ENCODE results near the gene RBPJ. TPM values are rescaled to one million over a fixed set of nuclear protein-coding genes. Genes with fewer than 3 reads are reported as not detected.

The RBPJ gene
- total and polyA plus RNA-seq, 2 experiments from 2014 or later, result 73.7 to 74.5 TPM

DNA sequence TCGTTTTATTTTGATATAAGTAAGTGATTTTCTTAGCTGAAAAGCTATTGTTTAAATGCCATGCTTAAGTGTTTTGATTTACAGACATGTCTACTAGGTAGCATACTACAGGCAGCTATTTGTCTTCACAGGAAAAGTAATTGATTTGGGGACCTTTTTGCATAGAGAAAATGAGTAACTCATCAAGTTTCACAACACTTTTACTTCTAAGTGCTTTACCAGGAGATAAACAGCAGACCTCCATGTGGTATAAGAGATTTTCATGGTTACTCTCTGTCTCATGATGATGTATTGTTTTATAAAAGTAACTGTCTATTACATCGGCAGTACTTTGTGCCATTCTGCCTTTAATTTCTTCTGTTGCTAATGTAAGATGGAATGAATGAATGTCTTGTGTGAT lies 28.7 kb downstream of the RBPJ start:
- no peak for DNase-seq (ENCODE audit: low spot score)
- peaks cover 98% of the 10 kb centered on the region for H3K79me2 ChIP-seq
- H3K27ac ChIP-seq, result no peak overlapping the region
- H3K4me3 ChIP-seq, result no peak overlapping the region
- H3K9me3 ChIP-seq (ENCODE audit: low read depth), result no peaks in the 10 kb centered on the region
- TF ChIP-seq CTCF (IDR thresholded peaks at IDR 0.05; ENCODE audit: poor library complexity) (no peak), EZH2phosphoT487 (IDR thresholded peaks at IDR 0.05; ENCODE audit: low read depth, severe bottlenecking, unreplicated experiment) (no peak), EZH2 (IDR thresholded peaks at IDR 0.05; ENCODE audit: borderline replicate concordance) (no peak)
- no peak overlapping the region for H3K4me2 ChIP-seq
- no peaks in the 10 kb centered on the region for H3K9me2 ChIP-seq (replicated peaks; ENCODE audit: insufficient read depth)
- H3K27me3 ChIP-seq, result no peaks in the 10 kb centered on the region
- no peak overlapping the region for H2AFZ ChIP-seq
- 89% methylated on average over 2 of the region's 2 CpGs for WGBS (ENCODE audit: low lambda C conversion rate, missing lambda C conversion rate)
- no peaks in the 10 kb centered on the region for H3K36me3 ChIP-seq (replicated peaks; ENCODE audit: insufficient read depth, low read depth)
- peaks cover 70% of the 10 kb centered on the region for H4K20me1 ChIP-seq (ENCODE audit: insufficient read depth, poor library complexity, severe bottlenecking)
- no peaks in the 10 kb centered on the region for H3K4me1 ChIP-seq (ENCODE audit: insufficient read depth)

GRCh38 chr4:26351685-26352084 lies 30.9 kb downstream of the RBPJ start:
- Histone ChIP-seq H3K4me1 (ENCODE audit: insufficient read depth) (no peaks in the 10 kb centered on the region), H3K27me3 (no peaks in the 10 kb centered on the region), H3K79me2 (peaks cover 98% of the 10 kb centered on the region), H3K4me2 (no peak overlapping the region), H3K9me3 (ENCODE audit: low read depth) (no peaks in the 10 kb centered on the region), H3K4me3 (no peak overlapping the region), H4K20me1 (ENCODE audit: insufficient read depth, poor library complexity, severe bottlenecking) (peaks cover 70% of the 10 kb centered on the region), H3K9me2 (replicated peaks; ENCODE audit: insufficient read depth) (no peaks in the 10 kb centered on the region), H3K36me3 (replicated peaks; ENCODE audit: insufficient read depth, low read depth) (no peaks in the 10 kb centered on the region), H2AFZ (no peak overlapping the region), H3K27ac (no peak overlapping the region)
- no peak for TF ChIP-seq CTCF (IDR thresholded peaks at IDR 0.05; ENCODE audit: poor library complexity)
- TF ChIP-seq EZH2phosphoT487 (IDR thresholded peaks at IDR 0.05; ENCODE audit: low read depth, severe bottlenecking, unreplicated experiment), result no peak
- TF ChIP-seq EZH2 (IDR thresholded peaks at IDR 0.05; ENCODE audit: borderline replicate concordance), result no peak
- no peak for DNase-seq (ENCODE audit: low spot score)
- 95% methylated on average over 2 of the region's 2 CpGs for WGBS (ENCODE audit: low lambda C conversion rate, missing lambda C conversion rate)

DNA sequence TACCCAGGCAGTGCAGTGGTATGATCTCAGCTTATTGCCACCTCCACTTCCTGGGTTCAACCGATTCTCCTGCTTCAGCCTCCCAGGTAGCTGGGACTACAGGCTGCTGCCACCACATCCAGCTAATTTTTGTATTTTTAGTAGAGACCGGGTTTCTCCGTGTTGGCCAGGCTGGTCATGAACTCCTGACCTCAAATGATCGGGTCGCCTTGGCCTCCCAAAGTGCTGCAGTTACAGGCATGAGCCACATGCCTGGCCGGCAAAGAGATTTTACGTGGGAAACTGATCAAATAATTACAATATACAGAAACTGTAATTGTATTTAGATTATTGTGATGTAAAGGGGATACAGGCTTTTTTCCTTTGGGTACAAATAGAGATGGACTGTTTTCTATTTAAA lies 33.7 kb downstream of the RBPJ start:
- H3K36me3 ChIP-seq (replicated peaks; ENCODE audit: insufficient read depth, low read depth), result no peaks in the 10 kb centered on the region
- no peak overlapping the region for H3K27ac ChIP-seq
- TF ChIP-seq CTCF (IDR thresholded peaks at IDR 0.05; ENCODE audit: poor library complexity), result no peak
- TF ChIP-seq EZH2 (IDR thresholded peaks at IDR 0.05; ENCODE audit: borderline replicate concordance), result no peak
- no peak for TF ChIP-seq EZH2phosphoT487 (IDR thresholded peaks at IDR 0.05; ENCODE audit: low read depth, severe bottlenecking, unreplicated experiment)
- no peaks in the 10 kb centered on the region for H3K9me2 ChIP-seq (replicated peaks; ENCODE audit: insufficient read depth)
- H3K79me2 ChIP-seq, result peaks cover 97% of the 10 kb centered on the region
- 91% methylated on average over 7 of the region's 7 CpGs for WGBS (ENCODE audit: low lambda C conversion rate, missing lambda C conversion rate)
- H2AFZ ChIP-seq, result no peak overlapping the region
- H3K4me3 ChIP-seq, result no peak overlapping the region
- no peaks in the 10 kb centered on the region for H3K4me1 ChIP-seq (ENCODE audit: insufficient read depth)
- H3K27me3 ChIP-seq, result no peaks in the 10 kb centered on the region
- peaks cover 55% of the 10 kb centered on the region for H4K20me1 ChIP-seq (ENCODE audit: insufficient read depth, poor library complexity, severe bottlenecking)
- H3K4me2 ChIP-seq, result no peak overlapping the region
- H3K9me3 ChIP-seq (ENCODE audit: low read depth), result no peaks in the 10 kb centered on the region
- DNase-seq (ENCODE audit: low spot score), result no peak
